ENCODE results near the gene PIM2.

Gene PIM2

GRCh38 chrX:48918643-48919340 is at the start of gene PIM2:
PIM2 (minus strand) TSS chrX:48919024; CDS start chrX:48918834, 190 bp downstream.
- DNase-seq = peak; percentile 65

- DNase-seq = no peak
Observed at GRCh38 chrX:48968377-48968776, 49.6 kb upstream of the PIM2 start.

GRCh38 chrX:48966796-48967579 is 48.2 kb upstream of the PIM2 start:
- DNase-seq = no peak

- no peak for DNase-seq
Observed at GRCh38 chrX:48965959-48966358, 47.1 kb upstream of the PIM2 start.

GRCh38 chrX:48961585-48962091 is 42.8 kb upstream of the PIM2 start:
- no peak for DNase-seq

GRCh38 chrX:48960291-48960690 is 41.5 kb upstream of the PIM2 start:
- no peak for DNase-seq

- no peak for DNase-seq
Observed at GRCh38 chrX:48958635-48959094, 39.8 kb upstream of the PIM2 start.

GRCh38 chrX:48957827-48958634 is 39.2 kb upstream of the PIM2 start:
- DNase-seq = peak; percentile 75

- DNase-seq = no peak
Observed at GRCh38 chrX:48957477-48957826, 38.6 kb upstream of the PIM2 start, which contains the start of gene OTUD5. OTUD5 (minus strand) TSS chrX:48957607; CDS start chrX:48957570, 37 bp downstream.

GRCh38 chrX:48956728-48957414 is 38.0 kb upstream of the PIM2 start:
- no peak for DNase-seq

GRCh38 chrX:48948589-48948988 is 29.8 kb upstream of the PIM2 start:
- no peak for DNase-seq

GRCh38 chrX:48945517-48946348 is 26.9 kb upstream of the PIM2 start:
- no peak for DNase-seq

- DNase-seq = no peak
Observed at GRCh38 chrX:48942895-48943294, 24.1 kb upstream of the PIM2 start.

GRCh38 chrX:48940404-48940955 is 21.7 kb upstream of the PIM2 start:
- no peak for DNase-seq

- DNase-seq = no peak
Observed at GRCh38 chrX:48939524-48940228, 20.9 kb upstream of the PIM2 start.

- no peak for DNase-seq
Observed at GRCh38 chrX:48938721-48939425, 20.0 kb upstream of the PIM2 start.

GRCh38 chrX:48937054-48937907 is 18.5 kb upstream of the PIM2 start:
- peak; percentile 52 for DNase-seq

- DNase-seq = no peak
Observed at GRCh38 chrX:48936429-48937053, 17.7 kb upstream of the PIM2 start.

GRCh38 chrX:48935301-48935670 is 16.5 kb upstream of the PIM2 start:
- no peak for DNase-seq

All from KG1 (cell line).